ENCODE measurements around the gene FABP6. TPM values are rescaled to one million over a fixed set of nuclear protein-coding genes. Genes with fewer than 3 reads are reported as not detected.

FABP6 gene
- total and polyA plus RNA-seq, 2 experiments from 2014 or later: 7.2 to 55.7 TPM

GRCh38 chr5:160210606-160211005, 18.7 kb upstream of the FABP6 start:
- H4K20me1 ChIP-seq (ENCODE audit: insufficient read depth, poor library complexity, severe bottlenecking): no peaks in the 10 kb centered on the region
- H3K4me1 ChIP-seq (ENCODE audit: insufficient read depth): no peaks in the 10 kb centered on the region
- H3K9me3 ChIP-seq (ENCODE audit: low read depth): no peaks in the 10 kb centered on the region
- H3K36me3 ChIP-seq (replicated peaks; ENCODE audit: insufficient read depth, low read depth): no peaks in the 10 kb centered on the region
- TF ChIP-seq EZH2phosphoT487 (IDR thresholded peaks at IDR 0.05; ENCODE audit: low read depth, severe bottlenecking, unreplicated experiment) (no peak), EZH2 (IDR thresholded peaks at IDR 0.05; ENCODE audit: borderline replicate concordance) (no peak), CTCF (IDR thresholded peaks at IDR 0.05; ENCODE audit: poor library complexity) (no peak)
- peak overlapping the region; percentile 56 for H3K27ac ChIP-seq
- H2AFZ ChIP-seq: no peak overlapping the region
- 90% methylated on average over 9 of the region's 9 CpGs for WGBS (ENCODE audit: low lambda C conversion rate, missing lambda C conversion rate)
- no peak overlapping the region for H3K4me2 ChIP-seq
- H3K4me3 ChIP-seq: no peak overlapping the region
- no peaks in the 10 kb centered on the region for H3K27me3 ChIP-seq
- no peaks in the 10 kb centered on the region for H3K9me2 ChIP-seq (replicated peaks; ENCODE audit: insufficient read depth)
- DNase-seq (ENCODE audit: low spot score): no peak
- H3K79me2 ChIP-seq: no peaks in the 10 kb centered on the region

GRCh38 chr5:160211352-160211751, 18.0 kb upstream of the FABP6 start:
- H3K9me2 ChIP-seq (replicated peaks; ENCODE audit: insufficient read depth): no peaks in the 10 kb centered on the region
- no peak for DNase-seq (ENCODE audit: low spot score)
- TF ChIP-seq EZH2 (IDR thresholded peaks at IDR 0.05; ENCODE audit: borderline replicate concordance) (no peak), EZH2phosphoT487 (IDR thresholded peaks at IDR 0.05; ENCODE audit: low read depth, severe bottlenecking, unreplicated experiment) (no peak), CTCF (IDR thresholded peaks at IDR 0.05; ENCODE audit: poor library complexity) (no peak)
- no peaks in the 10 kb centered on the region for H4K20me1 ChIP-seq (ENCODE audit: insufficient read depth, poor library complexity, severe bottlenecking)
- H3K79me2 ChIP-seq: no peaks in the 10 kb centered on the region
- no peak overlapping the region for H3K4me3 ChIP-seq
- no peaks in the 10 kb centered on the region for H3K4me1 ChIP-seq (ENCODE audit: insufficient read depth)
- H3K36me3 ChIP-seq (replicated peaks; ENCODE audit: insufficient read depth, low read depth): no peaks in the 10 kb centered on the region
- 81% methylated on average over 2 of the region's 2 CpGs for WGBS (ENCODE audit: low lambda C conversion rate, missing lambda C conversion rate)
- H3K9me3 ChIP-seq (ENCODE audit: low read depth): no peaks in the 10 kb centered on the region
- no peak overlapping the region for H2AFZ ChIP-seq
- no peak overlapping the region for H3K4me2 ChIP-seq
- H3K27me3 ChIP-seq: no peaks in the 10 kb centered on the region
- H3K27ac ChIP-seq: peak overlapping the region; percentile 56

- H3K4me3 ChIP-seq: no peak overlapping the region
- H4K20me1 ChIP-seq (ENCODE audit: insufficient read depth, poor library complexity, severe bottlenecking): no peaks in the 10 kb centered on the region
- H3K36me3 ChIP-seq (replicated peaks; ENCODE audit: insufficient read depth, low read depth): no peaks in the 10 kb centered on the region
- 72% methylated on average over 5 of the region's 5 CpGs for WGBS (ENCODE audit: low lambda C conversion rate, missing lambda C conversion rate)
- H3K27ac ChIP-seq: no peak overlapping the region
- no peak for DNase-seq (ENCODE audit: low spot score)
- H2AFZ ChIP-seq: no peak overlapping the region
- H3K4me2 ChIP-seq: no peak overlapping the region
- H3K79me2 ChIP-seq: no peaks in the 10 kb centered on the region
- no peaks in the 10 kb centered on the region for H3K9me3 ChIP-seq (ENCODE audit: low read depth)
- H3K27me3 ChIP-seq: no peaks in the 10 kb centered on the region
- no peaks in the 10 kb centered on the region for H3K4me1 ChIP-seq (ENCODE audit: insufficient read depth)
- H3K9me2 ChIP-seq (replicated peaks; ENCODE audit: insufficient read depth): no peaks in the 10 kb centered on the region
- TF ChIP-seq CTCF (IDR thresholded peaks at IDR 0.05; ENCODE audit: poor library complexity): no peak
- no peak for TF ChIP-seq EZH2phosphoT487 (IDR thresholded peaks at IDR 0.05; ENCODE audit: low read depth, severe bottlenecking, unreplicated experiment)
- no peak for TF ChIP-seq EZH2 (IDR thresholded peaks at IDR 0.05; ENCODE audit: borderline replicate concordance)
Measured at GRCh38 chr5:160213537-160213936, 15.8 kb upstream of the FABP6 start.

GRCh38 chr5:160219356-160219755, 9.9 kb upstream of the FABP6 start:
- Histone ChIP-seq H3K4me3 (no peak overlapping the region), H3K4me1 (ENCODE audit: insufficient read depth) (no peaks in the 10 kb centered on the region), H3K4me2 (no peak overlapping the region), H3K36me3 (replicated peaks; ENCODE audit: insufficient read depth, low read depth) (no peaks in the 10 kb centered on the region), H3K27me3 (no peaks in the 10 kb centered on the region), H2AFZ (no peak overlapping the region), H3K79me2 (no peaks in the 10 kb centered on the region), H3K9me3 (ENCODE audit: low read depth) (no peaks in the 10 kb centered on the region), H3K27ac (peak overlapping the region; percentile 55), H3K9me2 (replicated peaks; ENCODE audit: insufficient read depth) (no peaks in the 10 kb centered on the region), H4K20me1 (ENCODE audit: insufficient read depth, poor library complexity, severe bottlenecking) (no peaks in the 10 kb centered on the region)
- 61% methylated on average over 4 of the region's 4 CpGs for WGBS (ENCODE audit: low lambda C conversion rate, missing lambda C conversion rate)
- TF ChIP-seq EZH2 (IDR thresholded peaks at IDR 0.05; ENCODE audit: borderline replicate concordance) (no peak), EZH2phosphoT487 (IDR thresholded peaks at IDR 0.05; ENCODE audit: low read depth, severe bottlenecking, unreplicated experiment) (no peak), CTCF (IDR thresholded peaks at IDR 0.05; ENCODE audit: poor library complexity) (no peak)
- DNase-seq (ENCODE audit: low spot score): no peak
